Tibial nerve (tissue), 3 donors: ENCODE measurements around the gene TMEM250.

Source experiments
- CTCF ChIP-seq, 5 experiments: fragments of 200-600 bp in 3 of 5; fragments of 450-650 bp in 2 of 5; sonication (generic) in 3 of 5; IDR thresholded peaks; one replicate each; pipeline ENCODE4 v1.5.1; 2016 to 2019; ENCODE audit warnings: antibody characterized with exemption in 5 of 5, mild to moderate bottlenecking in 3 of 5, moderate library complexity in 2 of 5
- POLR2A ChIP-seq, 2 donors: fragments of 450-650 bp; IDR thresholded peaks; one replicate each; pipeline ENCODE4 v1.6.1; 2017; ENCODE audit warnings: antibody characterized with exemption in 2 of 2, mild to moderate bottlenecking in 2 of 2, moderate library complexity in 2 of 2

- TF ChIP-seq POLR2A (IDR thresholded peaks at IDR 0.05) (no peak), CTCF (IDR thresholded peaks at IDR 0.05) (no peak)
Measured at GRCh38 chr9:136096505-136097001, 22.1 kb downstream of the TMEM250 start.
